Spleen (tissue), 7 donors: Measurements from ENCODE around the gene NOM1.
"Not testable (repeated sequence)": the region's sequence is repeated elsewhere in the genome, so short reads cannot be mapped to it uniquely, and the experiment has no call there.

Experiments used
- CTCF ChIP-seq, 11 experiments: fragments of 200-600 bp in 7 of 11; fragments of 450-650 bp in 4 of 11; sonication (generic) in 4 of 11; IDR thresholded peaks in 8 of 11; conservative IDR thresholded peaks in 3 of 11; 1 replicate in 7 of 11; 2 replicates in 4 of 11; pipeline versions ENCODE4 v1.4.0 to v1.8.0; 2016 to 2021; ENCODE audit warnings: antibody characterized with exemption in 11 of 11, inconsistent platforms in 4 of 11, mild to moderate bottlenecking in 1 of 11
- POLR2A ChIP-seq, 3 donors: fragments of 450-650 bp; IDR thresholded peaks; one replicate each; pipeline ENCODE4 v1.5.1; 2017; ENCODE audit warnings: antibody characterized with exemption in 3 of 3, mild to moderate bottlenecking in 1 of 3
- POLR2AphosphoS5 ChIP-seq, 3 donors: sonication (generic); formaldehyde crosslinking; IDR thresholded peaks; one replicate each; pipeline ENCODE4 v1.5.1; 2017; ENCODE audit warnings: antibody characterized with exemption in 3 of 3
- donor health status: DM: no; HTN: no; CAD: no; lungs with moderate emphysema.
- donor health status: DM: no; HTN: no; CAD: no.
- donor health status: DM: no; HTN: no; CAD: no.

- not testable (repeated sequence) for TF ChIP-seq CTCF (IDR thresholded peaks at IDR 0.05 in 8 of 11, conservative IDR thresholded peaks at IDR 0.05 in 3 of 11); POLR2A (IDR thresholded peaks at IDR 0.05); POLR2AphosphoS5 (IDR thresholded peaks at IDR 0.05)
These were observed 49.4 kb upstream of the NOM1 start for GRCh38 chr7:156900093-156900492.
